Hepatocyte (in vitro differentiated cells): ENCODE measurements around the gene LDLRAD4. TPM values are rescaled to one million over a fixed set of nuclear protein-coding genes. Genes with fewer than 3 reads are reported as not detected.

Experiments
- DNase-seq: peaks from one replicate; pipeline ENCODE4 v3.0.0-alpha.2; 2016; ENCODE audit warnings: low spot score
- H2AFZ ChIP-seq: fragments of 200-600 bp; sonication (generic); 2 replicates; pipeline ENCODE4 v1.6.0; 2016; ENCODE audit warnings: antibody characterized with exemption, mild to moderate bottlenecking
- H3K27ac ChIP-seq: fragments of 200-600 bp; sonication (generic); 2 replicates; pipeline ENCODE4 v1.5.1; 2016; ENCODE audit warnings: mild to moderate bottlenecking
- H3K27me3 ChIP-seq: fragments of 200-600 bp; sonication (generic); 2 replicates; pipeline ENCODE4 v1.6.1; 2016
- H3K36me3 ChIP-seq: fragments of 200-600 bp; sonication (generic); replicated peaks from 2 replicates; pipeline ENCODE4 v1.5.1; 2016; ENCODE audit warnings: low read depth; ENCODE audit not compliant: insufficient read depth
- H3K4me1 ChIP-seq: fragments of 200-600 bp; sonication (generic); 2 replicates; pipeline ENCODE4 v1.5.1; 2016; ENCODE audit warnings: mild to moderate bottlenecking, moderate library complexity; ENCODE audit not compliant: insufficient read depth
- H3K4me2 ChIP-seq: fragments of 200-600 bp; sonication (generic); 2 replicates; pipeline ENCODE4 v1.6.0; 2016
- H3K4me3 ChIP-seq: fragments of 200-600 bp; sonication (generic); 2 replicates; pipeline ENCODE4 v1.5.1; 2016; ENCODE audit warnings: mild to moderate bottlenecking
- H3K79me2 ChIP-seq: fragments of 200-600 bp; sonication (generic); 2 replicates; pipeline ENCODE4 v1.6.0; 2017; ENCODE audit warnings: mild to moderate bottlenecking
- H3K9me2 ChIP-seq: fragments of 200-600 bp; sonication (generic); replicated peaks from 2 replicates; pipeline ENCODE4 v1.6.0; 2017; ENCODE audit warnings: mild to moderate bottlenecking; ENCODE audit not compliant: insufficient read depth
- H3K9me3 ChIP-seq: fragments of 200-600 bp; sonication (generic); 2 replicates; pipeline ENCODE4 v1.5.1; 2016; ENCODE audit warnings: low read depth, mild to moderate bottlenecking
- H4K20me1 ChIP-seq: fragments of 200-600 bp; sonication (generic); 2 replicates; pipeline ENCODE4 v1.6.0; 2016; ENCODE audit warnings: mild to moderate bottlenecking; ENCODE audit not compliant: insufficient read depth, poor library complexity, severe bottlenecking
- EZH2 ChIP-seq: fragments of 200-600 bp; sonication (generic); IDR thresholded peaks from 2 replicates; pipeline ENCODE4 v1.6.1; 2016; ENCODE audit warnings: antibody characterized with exemption, mild to moderate bottlenecking, borderline replicate concordance
- EZH2phosphoT487 ChIP-seq: fragments of 200-600 bp; sonication (generic); IDR thresholded peaks from one replicate; pipeline ENCODE4 v1.6.1; 2018; ENCODE audit warnings: antibody characterized with exemption, mild to moderate bottlenecking, low read depth, moderate library complexity; ENCODE audit not compliant: unreplicated experiment, severe bottlenecking
- WGBS: methylation state at CpG from one replicate; pipeline ENCODE4 v1.1.6; 2016; ENCODE audit warnings: low lambda C conversion rate; ENCODE audit errors: missing lambda C conversion rate; 5-methylcytosine and 5-hydroxymethylcytosine counted together
- polyA plus RNA-seq: library from polyadenylated mRNA; unstranded; fragments of >200 nt; fragmentation: Nextera tagmentation; extraction: Ambion mirVana; gene quantifications from 2 replicates; pipeline ENCODE4 v1.2.1, GENCODE V29; 2016
- total RNA-seq: library from RNA; depleted of rRNA; stranded (reverse); fragments of >200 nt; gene quantifications from 2 replicates; pipeline ENCODE4 v1.2.3, GENCODE V29; 2014
- TF ChIP-seq, protein P1 (sequence below): fragments of 200-600 bp; sonication (generic); IDR thresholded peaks from 2 replicates; pipeline ENCODE4 v1.5.1; 2016; ENCODE audit warnings: antibody characterized with exemption, mild to moderate bottlenecking; ENCODE audit not compliant: poor library complexity

LDLRAD4 gene
- total and polyA plus RNA-seq, 2 experiments from 2014 or later, result 15.1 to 29.0 TPM

DNA sequence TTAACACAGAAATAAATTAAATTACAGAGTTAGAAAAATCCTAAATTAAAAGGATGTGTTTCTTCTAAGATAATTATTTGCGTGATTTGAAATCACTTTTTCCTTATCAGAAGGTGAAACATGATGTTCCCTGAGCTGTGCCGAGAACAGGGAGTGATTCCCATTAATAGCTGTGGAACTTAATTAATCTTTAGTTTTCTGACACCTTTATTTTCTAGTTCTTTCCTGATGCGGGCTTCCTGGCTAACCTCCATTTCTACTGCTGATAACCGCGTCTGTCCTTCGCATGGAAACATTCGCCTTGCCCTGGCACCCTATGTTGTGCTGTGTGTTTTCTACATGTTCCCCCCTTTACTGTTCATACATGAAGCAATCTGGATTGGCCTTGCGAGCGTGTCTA lies 334.9 kb downstream of the LDLRAD4 start:
- DNase-seq, result no peak
- H3K4me2 ChIP-seq, result no peak overlapping the region
- no peaks in the 10 kb centered on the region for H3K27me3 ChIP-seq
- H2AFZ ChIP-seq, result no peak overlapping the region
- H3K4me3 ChIP-seq, result no peak overlapping the region
- H3K79me2 ChIP-seq, result no peaks in the 10 kb centered on the region
- 93% methylated on average over 9 of the region's 9 CpGs for WGBS
- no peaks in the 10 kb centered on the region for H3K36me3 ChIP-seq
- H3K4me1 ChIP-seq, result peaks cover 23% of the 10 kb centered on the region
- no peak for TF ChIP-seq EZH2
- TF ChIP-seq EZH2phosphoT487, result no peak
- TF ChIP-seq, protein P1, sequence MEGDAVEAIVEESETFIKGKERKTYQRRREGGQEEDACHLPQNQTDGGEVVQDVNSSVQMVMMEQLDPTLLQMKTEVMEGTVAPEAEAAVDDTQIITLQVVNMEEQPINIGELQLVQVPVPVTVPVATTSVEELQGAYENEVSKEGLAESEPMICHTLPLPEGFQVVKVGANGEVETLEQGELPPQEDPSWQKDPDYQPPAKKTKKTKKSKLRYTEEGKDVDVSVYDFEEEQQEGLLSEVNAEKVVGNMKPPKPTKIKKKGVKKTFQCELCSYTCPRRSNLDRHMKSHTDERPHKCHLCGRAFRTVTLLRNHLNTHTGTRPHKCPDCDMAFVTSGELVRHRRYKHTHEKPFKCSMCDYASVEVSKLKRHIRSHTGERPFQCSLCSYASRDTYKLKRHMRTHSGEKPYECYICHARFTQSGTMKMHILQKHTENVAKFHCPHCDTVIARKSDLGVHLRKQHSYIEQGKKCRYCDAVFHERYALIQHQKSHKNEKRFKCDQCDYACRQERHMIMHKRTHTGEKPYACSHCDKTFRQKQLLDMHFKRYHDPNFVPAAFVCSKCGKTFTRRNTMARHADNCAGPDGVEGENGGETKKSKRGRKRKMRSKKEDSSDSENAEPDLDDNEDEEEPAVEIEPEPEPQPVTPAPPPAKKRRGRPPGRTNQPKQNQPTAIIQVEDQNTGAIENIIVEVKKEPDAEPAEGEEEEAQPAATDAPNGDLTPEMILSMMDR, result no peak
- H4K20me1 ChIP-seq, result no peaks in the 10 kb centered on the region
- H3K9me3 ChIP-seq, result no peaks in the 10 kb centered on the region
- no peaks in the 10 kb centered on the region for H3K9me2 ChIP-seq
- no peak overlapping the region for H3K27ac ChIP-seq

DNA sequence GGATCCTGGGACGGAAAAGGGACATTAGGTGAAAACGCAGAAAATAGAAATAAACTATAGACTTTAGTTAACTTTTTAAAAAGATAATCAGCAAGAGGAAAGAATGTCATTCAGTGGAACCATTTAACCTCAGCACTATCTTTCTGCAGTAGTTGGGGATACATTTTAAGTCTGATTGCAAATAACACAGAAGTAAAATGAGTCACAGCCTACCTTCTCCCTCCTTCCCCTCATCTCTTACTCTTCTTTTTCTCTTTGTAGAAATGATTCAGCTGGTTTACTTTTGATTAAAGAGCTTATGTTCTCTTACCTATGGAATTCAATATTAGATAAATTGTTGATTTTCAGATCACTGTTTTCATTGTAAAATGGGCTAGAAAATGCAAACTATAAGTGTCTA lies 336.6 kb downstream of the LDLRAD4 start:
- Histone ChIP-seq H3K9me2 (no peaks in the 10 kb centered on the region), H3K4me2 (no peak overlapping the region), H3K36me3 (no peaks in the 10 kb centered on the region), H3K79me2 (no peaks in the 10 kb centered on the region), H3K9me3 (no peaks in the 10 kb centered on the region), H3K4me1 (peaks cover 18% of the 10 kb centered on the region), H2AFZ (no peak overlapping the region), H3K27ac (no peak overlapping the region), H3K4me3 (no peak overlapping the region), H4K20me1 (no peaks in the 10 kb centered on the region), H3K27me3 (no peaks in the 10 kb centered on the region)
- TF ChIP-seq, protein P1, result no peak
- TF ChIP-seq EZH2phosphoT487, result no peak
- TF ChIP-seq EZH2, result no peak
- 85% methylated on average over 2 of the region's 2 CpGs for WGBS
- DNase-seq, result no peak

GRCh38 chr18:13555865-13556264 lies 337.3 kb downstream of the LDLRAD4 start:
- TF ChIP-seq EZH2phosphoT487, result no peak
- TF ChIP-seq, protein P1, result no peak
- no peak for TF ChIP-seq EZH2
- H3K4me1 ChIP-seq, result peaks cover 18% of the 10 kb centered on the region
- 59% methylated on average over 3 of the region's 3 CpGs for WGBS
- DNase-seq, result no peak
- no peaks in the 10 kb centered on the region for H3K36me3 ChIP-seq
- H2AFZ ChIP-seq, result no peak overlapping the region
- H3K4me2 ChIP-seq, result no peak overlapping the region
- no peaks in the 10 kb centered on the region for H4K20me1 ChIP-seq
- no peak overlapping the region for H3K4me3 ChIP-seq
- H3K27me3 ChIP-seq, result no peaks in the 10 kb centered on the region
- H3K27ac ChIP-seq, result no peak overlapping the region
- no peaks in the 10 kb centered on the region for H3K9me2 ChIP-seq
- H3K79me2 ChIP-seq, result no peaks in the 10 kb centered on the region
- no peaks in the 10 kb centered on the region for H3K9me3 ChIP-seq

DNA sequence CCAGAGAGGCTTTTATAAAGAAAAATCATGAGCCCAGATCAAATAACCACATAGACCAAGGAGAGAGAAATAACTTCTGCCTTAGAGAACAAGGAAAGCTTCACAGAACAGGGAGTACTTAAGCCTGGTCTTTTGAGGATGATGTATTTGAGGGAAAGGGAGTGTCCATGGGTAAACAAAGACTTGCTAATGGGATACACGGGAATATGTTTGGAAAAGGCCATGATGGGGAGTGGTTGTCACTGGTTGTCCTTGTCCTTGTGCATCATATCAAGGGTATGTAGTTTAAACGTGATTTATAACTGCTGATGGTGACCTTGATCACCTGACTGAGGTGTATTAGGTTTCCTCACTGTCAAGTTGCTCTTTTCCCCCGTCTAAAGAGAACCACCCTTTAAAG lies 337.9 kb downstream of the LDLRAD4 start:
- H2AFZ ChIP-seq, result no peak overlapping the region
- H4K20me1 ChIP-seq, result no peaks in the 10 kb centered on the region
- no peaks in the 10 kb centered on the region for H3K79me2 ChIP-seq
- TF ChIP-seq, protein P1, result no peak
- TF ChIP-seq EZH2phosphoT487 (no peak), EZH2 (no peak)
- peaks cover 18% of the 10 kb centered on the region for H3K4me1 ChIP-seq
- DNase-seq, result no peak
- 62% methylated on average over 3 of the region's 3 CpGs for WGBS
- H3K4me2 ChIP-seq, result no peak overlapping the region
- H3K9me3 ChIP-seq, result no peaks in the 10 kb centered on the region
- no peaks in the 10 kb centered on the region for H3K27me3 ChIP-seq
- H3K36me3 ChIP-seq, result no peaks in the 10 kb centered on the region
- no peak overlapping the region for H3K4me3 ChIP-seq
- no peaks in the 10 kb centered on the region for H3K9me2 ChIP-seq
- no peak overlapping the region for H3K27ac ChIP-seq
